HG03571 (cell line): ENCODE measurements around the gene PHF19.

ENCODE experiments used
- ATAC-seq: cut with Tn5 transposase; IDR thresholded peaks from one replicate; pipeline ENCODE4 v1.9.1; 2021; ENCODE audit not compliant: unreplicated experiment

PHF19 gene

DNA sequence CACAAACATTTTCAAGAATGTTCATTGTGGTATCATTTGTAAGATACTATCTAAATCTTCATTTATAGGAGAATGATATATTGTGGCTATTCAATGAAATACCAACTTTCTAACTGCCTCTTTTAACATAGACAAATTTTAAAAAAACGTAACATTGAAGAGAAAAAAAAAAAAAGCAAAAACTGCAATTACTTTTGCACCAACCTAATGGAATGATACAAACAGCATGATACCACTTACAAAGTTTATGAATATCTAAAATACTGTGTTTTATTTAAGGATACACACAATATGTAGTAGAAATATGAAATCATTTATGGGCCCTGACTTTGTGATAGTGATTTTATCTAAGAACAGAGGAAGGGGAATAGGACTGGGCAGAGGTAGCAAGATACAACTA, 58.4 kb downstream of the PHF19 start:
- ATAC-seq, result no peak

DNA sequence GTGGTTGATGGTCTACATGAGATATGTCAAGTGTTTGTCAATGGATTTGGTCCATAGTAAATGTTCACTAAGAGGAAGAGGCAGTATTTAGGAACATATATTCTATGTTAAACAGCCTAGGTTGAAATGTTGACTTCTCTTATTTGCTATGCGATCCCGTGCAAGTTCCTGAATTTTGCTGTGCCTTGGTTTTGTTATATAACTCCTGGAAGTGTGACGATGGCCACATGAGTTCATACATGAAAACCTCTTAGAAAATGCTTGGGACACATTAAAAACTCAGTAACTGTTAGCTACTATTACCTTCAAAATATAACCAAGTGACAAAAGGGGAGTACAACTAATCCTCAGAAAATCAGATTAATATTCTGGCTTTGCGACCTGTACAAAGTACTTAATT, 61.9 kb downstream of the PHF19 start:
- no peak for ATAC-seq

DNA sequence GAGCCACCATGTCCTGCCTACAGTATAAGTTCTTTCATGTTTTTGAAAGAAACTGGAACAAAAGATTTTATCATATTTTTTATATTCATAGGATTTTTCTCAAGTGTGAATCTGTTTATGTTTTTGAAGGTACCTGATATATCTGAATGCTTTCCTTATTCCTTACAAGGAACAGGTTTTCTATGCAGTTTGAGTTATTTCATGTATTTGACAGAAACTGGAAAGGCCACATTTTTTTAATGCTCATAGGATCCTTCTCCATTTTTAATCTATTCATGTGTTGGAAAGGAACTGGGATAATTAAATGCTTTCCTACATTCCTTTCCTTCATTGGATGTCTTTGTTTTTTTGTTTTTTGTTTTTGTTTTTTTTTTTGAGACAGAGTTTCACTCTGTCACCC, 68.1 kb downstream of the PHF19 start:
- ATAC-seq, result no peak

- ATAC-seq, result no peak
Observed at GRCh38 chr9:120807607-120808379, 69.2 kb downstream of the PHF19 start.
